Activated naive CD8-positive, alpha-beta T cell treated with anti-CD3 and anti-CD28 coated beads, Interleukin-2, amount 50 U/mL, for 16 hours (primary cell): Measurements from ENCODE around the gene POLR3A.
"Not testable (repeated sequence)": the region's sequence is repeated elsewhere in the genome, so short reads cannot be mapped to it uniquely, and the experiment has no call there.

Experiments
- DNase-seq: peaks from one replicate; pipeline ENCODE4 v3.0.0-alpha.2; 2020; ENCODE audit warnings: low read depth, low spot score

Gene POLR3A

GRCh38 chr10:78021201-78021600 lies 8.1 kb downstream of the POLR3A start:
- DNase-seq, result no peak

- no peak for DNase-seq
Measured at GRCh38 chr10:78019264-78019663, 10.1 kb downstream of the POLR3A start.

GRCh38 chr10:78017856-78018255 lies 11.5 kb downstream of the POLR3A start:
- no peak for DNase-seq

- DNase-seq, result no peak
Measured at GRCh38 chr10:78015546-78015945, 13.8 kb downstream of the POLR3A start.

- no peak for DNase-seq
Measured at GRCh38 chr10:78013564-78013963, 15.8 kb downstream of the POLR3A start.

- DNase-seq, result no peak
Measured at GRCh38 chr10:78011065-78011464, 18.2 kb downstream of the POLR3A start.

- DNase-seq, result no peak
Measured at GRCh38 chr10:78010278-78010677, 19.0 kb downstream of the POLR3A start.

DNA sequence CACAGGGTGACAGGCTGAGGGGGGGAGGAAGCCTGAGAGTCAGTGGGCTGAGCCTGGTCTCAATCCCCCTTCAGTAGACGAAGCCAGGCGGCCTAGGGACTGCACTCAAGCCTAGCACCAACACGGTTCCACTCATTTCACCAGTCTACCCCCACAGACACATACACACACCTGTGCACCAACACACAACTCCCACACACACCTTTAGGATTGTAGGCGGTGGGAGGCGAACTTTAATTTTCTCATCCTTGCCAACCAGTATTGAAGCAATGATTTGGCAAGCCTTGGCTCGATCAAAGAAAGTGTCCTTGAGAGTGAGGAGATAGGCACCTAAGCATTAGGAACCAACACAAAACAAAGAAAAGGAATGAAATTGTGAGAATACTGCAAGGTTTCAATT lies 19.7 kb downstream of the POLR3A start:
- no peak for DNase-seq

DNA sequence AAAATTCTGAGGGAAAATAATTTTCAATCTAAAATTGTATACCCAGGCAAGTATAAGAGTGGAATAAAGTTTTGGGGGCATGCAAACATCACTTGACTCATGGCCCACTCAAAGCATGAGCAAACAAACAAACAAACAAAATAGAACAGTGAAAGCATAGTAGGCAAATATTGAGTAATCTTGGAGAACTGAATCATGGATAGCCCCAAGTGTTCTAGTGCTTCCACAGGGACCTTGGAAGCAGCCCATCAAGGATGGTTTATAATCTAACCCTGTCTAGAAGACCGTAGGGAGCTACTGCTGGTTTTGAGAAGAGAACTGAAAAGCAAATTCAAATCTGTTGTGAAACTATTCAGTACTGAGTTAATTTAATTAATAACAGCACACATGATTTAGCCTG lies 22.1 kb downstream of the POLR3A start:
- no peak for DNase-seq

- DNase-seq, result no peak
Measured at GRCh38 chr10:78004215-78005026, 24.9 kb downstream of the POLR3A start.

DNA sequence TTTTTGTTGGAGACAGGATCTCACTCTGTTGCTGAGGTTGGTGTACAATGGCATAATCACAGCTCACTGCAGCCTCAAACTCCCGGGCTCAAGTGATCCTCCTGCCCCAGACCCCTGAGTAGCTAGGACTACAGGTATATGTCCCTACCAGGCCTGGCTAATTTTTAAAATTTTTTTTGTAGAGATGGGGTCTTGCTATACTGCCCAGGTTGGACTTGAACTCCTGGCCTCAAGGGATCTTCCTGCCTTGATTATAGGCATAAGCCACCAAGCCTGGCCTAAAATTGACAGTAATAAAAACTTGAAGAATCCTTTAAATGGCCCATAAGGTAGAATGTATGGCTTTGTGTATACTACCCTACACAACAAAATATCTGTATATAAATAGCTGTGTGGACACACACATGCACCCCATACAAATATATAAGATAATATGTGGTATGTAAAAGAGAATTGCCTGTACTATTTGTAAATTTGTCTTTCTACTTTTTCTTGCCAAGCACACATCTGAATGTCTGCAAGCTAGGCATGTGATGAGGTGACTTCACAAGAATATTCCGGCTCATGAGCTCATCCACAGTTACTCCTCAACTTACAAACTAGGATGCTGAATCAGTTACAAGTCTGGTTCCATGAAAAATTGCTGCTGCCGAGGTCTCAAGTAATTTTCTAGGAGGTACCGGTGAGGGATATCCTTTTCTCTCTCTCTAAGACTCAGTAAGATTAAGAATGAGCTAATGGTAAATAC lies 26.6 kb downstream of the POLR3A start:
- DNase-seq, result no peak

DNA sequence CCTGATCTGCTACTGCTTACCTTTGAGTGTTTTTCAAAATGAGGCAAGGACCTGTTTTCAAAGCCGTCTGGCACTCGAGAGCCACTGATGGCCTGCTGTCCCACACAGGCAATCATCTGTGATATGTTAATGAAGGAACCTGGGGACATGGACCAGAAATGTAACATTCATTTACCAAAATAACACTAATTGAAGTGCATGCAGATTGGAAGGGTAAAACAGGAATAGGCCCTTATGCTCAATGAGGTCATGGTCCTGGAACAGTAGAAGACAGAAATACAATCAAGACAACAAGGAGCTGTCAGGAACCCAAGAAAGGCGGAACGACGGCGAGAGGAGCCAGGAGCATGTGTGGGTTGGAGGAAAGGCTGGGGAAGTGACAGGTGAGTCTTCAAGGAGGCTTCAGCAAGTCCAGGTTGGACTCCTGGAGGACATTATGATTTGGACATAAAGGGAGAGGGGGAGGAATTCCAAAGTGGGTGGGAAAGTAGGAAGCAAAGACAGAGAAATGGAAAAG lies 28.3 kb downstream of the POLR3A start:
- no peak for DNase-seq

GRCh38 chr10:78000206-78000605 lies 29.1 kb downstream of the POLR3A start:
- DNase-seq, result no peak

DNA sequence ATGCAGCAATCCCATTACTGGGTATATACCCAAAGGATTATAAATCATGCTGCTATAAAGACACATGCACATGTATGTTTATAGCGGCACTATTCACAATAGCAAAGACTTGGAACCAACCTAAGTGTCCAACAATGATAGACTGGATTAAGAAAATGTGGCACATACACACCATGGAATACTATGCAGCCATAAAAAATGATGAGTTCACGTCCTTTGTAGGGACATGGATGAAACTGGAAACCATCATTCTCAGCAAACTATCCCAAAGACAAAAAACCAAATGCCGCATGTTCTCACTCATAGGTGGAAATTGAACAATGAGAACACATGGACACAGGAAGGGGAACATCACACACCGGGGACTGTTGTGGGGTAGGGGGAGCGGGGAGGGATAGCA lies 30.5 kb downstream of the POLR3A start:
- DNase-seq, result not testable (repeated sequence)

GRCh38 chr10:77993620-77994019 lies 35.7 kb downstream of the POLR3A start:
- DNase-seq, result no peak

GRCh38 chr10:77989081-77989724 lies 40.1 kb downstream of the POLR3A start:
- DNase-seq, result no peak

GRCh38 chr10:77987671-77988255 lies 41.6 kb downstream of the POLR3A start:
- no peak for DNase-seq

DNA sequence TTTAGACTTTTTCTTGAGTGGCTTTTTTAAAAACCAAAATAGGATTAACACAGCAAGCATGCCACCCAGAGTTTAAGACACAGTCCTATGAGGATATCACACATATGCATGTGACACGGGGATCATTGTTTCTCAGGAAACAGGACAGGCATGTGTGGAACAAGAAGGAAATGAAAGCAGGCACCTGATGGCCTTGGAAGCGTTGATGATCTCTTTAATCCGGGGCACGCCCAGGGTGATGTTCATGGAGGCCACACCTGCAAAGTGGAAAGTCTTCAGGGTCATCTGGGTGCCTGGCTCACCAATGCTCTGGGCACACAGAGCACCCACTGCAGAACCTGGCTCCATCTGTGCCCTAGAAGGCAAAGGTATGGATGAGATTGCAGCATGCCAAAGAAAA lies 44.3 kb downstream of the POLR3A start:
- no peak for DNase-seq

DNA sequence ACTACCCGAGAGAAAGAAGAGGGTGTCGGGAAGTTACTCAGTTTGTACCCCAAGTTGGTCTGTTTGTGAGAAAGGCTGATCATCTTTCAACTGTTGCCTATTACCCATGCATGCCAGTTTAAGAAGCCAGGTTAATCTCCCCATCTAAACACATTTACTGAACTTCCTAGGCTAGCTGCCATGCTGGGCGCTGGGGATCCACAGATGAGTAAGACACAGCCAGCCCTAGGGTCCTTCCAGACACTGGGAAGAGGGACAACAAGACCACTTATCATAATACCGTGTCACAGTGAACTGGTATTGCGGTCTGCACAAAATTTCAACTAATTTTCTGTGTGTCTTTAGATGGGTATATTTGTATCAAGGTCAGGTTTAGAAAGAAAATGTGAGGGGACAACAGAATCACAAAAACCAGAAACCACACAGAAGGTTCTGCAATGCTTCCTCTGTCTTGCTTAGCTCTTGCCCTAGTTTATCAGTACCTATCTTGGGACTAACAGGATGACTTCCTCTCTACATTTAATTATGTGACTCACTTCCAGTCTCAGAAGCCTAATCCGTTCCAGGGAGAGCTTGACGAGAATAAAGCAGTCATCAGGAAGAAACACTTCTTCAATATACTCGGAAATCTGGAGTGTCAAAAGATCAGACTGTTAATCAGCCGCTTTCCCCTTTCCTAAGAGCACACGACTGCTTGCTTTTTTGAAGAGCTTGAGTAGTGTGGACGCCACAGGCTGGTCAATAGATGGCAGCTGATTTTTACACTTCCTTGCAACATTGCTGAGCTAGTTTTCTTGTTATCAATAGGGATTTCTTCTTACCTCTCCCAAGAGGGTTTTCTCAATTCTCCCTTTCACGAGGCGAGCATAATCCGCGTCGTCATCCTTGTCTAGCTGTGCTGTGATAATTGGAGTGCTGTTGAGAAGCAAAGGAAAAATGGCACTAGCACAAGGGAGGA lies 45.7 kb downstream of the POLR3A start:
- DNase-seq, result no peak

DNA sequence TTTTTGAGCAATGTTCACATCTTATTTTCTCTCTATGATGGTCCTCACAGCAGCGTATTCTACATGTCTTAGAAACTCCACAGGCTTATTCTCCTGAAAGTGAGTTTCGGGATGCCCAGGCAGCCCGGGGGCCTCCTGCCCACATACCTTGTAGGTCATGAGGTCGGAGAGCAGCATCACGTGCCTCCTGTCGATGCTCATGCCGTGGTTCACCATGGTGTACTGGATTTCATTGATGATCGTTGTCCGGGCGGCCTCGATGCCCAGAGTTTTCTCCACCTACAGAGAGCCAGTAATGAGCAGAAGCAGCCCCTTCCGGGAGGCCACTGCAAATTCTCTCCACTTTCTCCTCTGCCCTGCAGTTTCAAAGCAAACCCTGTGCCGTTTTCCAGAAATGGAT lies 48.0 kb downstream of the POLR3A start:
- DNase-seq, result no peak

GRCh38 chr10:77979221-77979620 lies 50.1 kb downstream of the POLR3A start:
- no peak for DNase-seq
